Erythroblast (primary cell): Measurements from ENCODE around the gene CSNK2B.
A peak's percentile ranks its signal among the peaks of the same experiment; 100 is the strongest.

Experiments
- DNase-seq, 2 experiments: peaks; one replicate each; lab custom pipeline; 2025; lab: John Stamatoyannopoulos, UW
- GATA1 ChIP-seq: IDR thresholded peaks from 2 replicates; pipeline ENCODE4 v1.6.1; 2011; ENCODE audit warnings: low read depth, mild to moderate bottlenecking, control low read depth, low read length, moderate library complexity
- POLR2A ChIP-seq: IDR thresholded peaks from 2 replicates; pipeline ENCODE4 v1.6.1; 2011; ENCODE audit warnings: mild to moderate bottlenecking, low read length

CSNK2B gene

GRCh38 chr6:31631209-31631608 is 34.7 kb upstream of the CSNK2B start:
- TF ChIP-seq GATA1 (no peak), POLR2A (no peak)

GRCh38 chr6:31631681-31632278 is 34.1 kb upstream of the CSNK2B start:
- no peak for TF ChIP-seq POLR2A
- no peak for TF ChIP-seq GATA1
- no peak for DNase-seq

More at GRCh38 chr6:31631209-31631608, 34.7 kb upstream of the CSNK2B start:
- no peak for DNase-seq

GRCh38 chr6:31632279-31632946 is 33.5 kb upstream of the CSNK2B start:
- TF ChIP-seq GATA1: no peak
- TF ChIP-seq POLR2A: peak; percentile 18
- no peak for DNase-seq

GRCh38 chr6:31633447-31633846 is 32.4 kb upstream of the CSNK2B start:
- TF ChIP-seq GATA1 (no peak), POLR2A (no peak)

GRCh38 chr6:31634131-31634530 is 31.7 kb upstream of the CSNK2B start:
- DNase-seq: no peak
- TF ChIP-seq POLR2A: no peak
- no peak for TF ChIP-seq GATA1

More at GRCh38 chr6:31633447-31633846, 32.4 kb upstream of the CSNK2B start:
- DNase-seq: no peak

GRCh38 chr6:31634969-31635575 is 30.8 kb upstream of the CSNK2B start:
- no peak for TF ChIP-seq GATA1
- no peak for TF ChIP-seq POLR2A

GRCh38 chr6:31636698-31637596 is 28.9 kb upstream of the CSNK2B start:
- no peak for TF ChIP-seq GATA1
- TF ChIP-seq POLR2A: no peak
- DNase-seq: no peak

More at GRCh38 chr6:31634969-31635575, 30.8 kb upstream of the CSNK2B start:
- DNase-seq: no peak

- DNase-seq: no peak
- TF ChIP-seq POLR2A: no peak
- no peak for TF ChIP-seq GATA1
Observed at GRCh38 chr6:31639043-31639442, 26.8 kb upstream of the CSNK2B start.

- no peak for TF ChIP-seq POLR2A
- no peak for TF ChIP-seq GATA1
- no peak for DNase-seq
Observed at GRCh38 chr6:31639449-31639861, 26.4 kb upstream of the CSNK2B start.

GRCh38 chr6:31640612-31641011 is 25.3 kb upstream of the CSNK2B start:
- DNase-seq: no peak
- TF ChIP-seq GATA1 (no peak), POLR2A (no peak)

GRCh38 chr6:31641370-31641769 is 24.5 kb upstream of the CSNK2B start:
- TF ChIP-seq GATA1 (no peak), POLR2A (no peak)
- DNase-seq: no peak

- TF ChIP-seq POLR2A: no peak
- no peak for TF ChIP-seq GATA1
- DNase-seq: no peak
Observed at GRCh38 chr6:31642798-31643570, 22.9 kb upstream of the CSNK2B start.
